Measurements from ENCODE around the gene AQP6.
A peak's percentile ranks its signal among the peaks of the same experiment; 100 is the strongest.

AQP6 gene

GRCh38 chr12:50022903-50023302, 50.2 kb downstream of the AQP6 start:
- no peak for DNase-seq (ENCODE audit: low read depth)
- H3K4me3 ChIP-seq (ENCODE audit: low read depth, low read length), result no peak overlapping the region
- TF ChIP-seq CTCF (IDR thresholded peaks at IDR 0.05; ENCODE audit: control insufficient read depth, extremely low read depth, insufficient read depth), result no peak

- no peak for TF ChIP-seq CTCF (IDR thresholded peaks at IDR 0.05; ENCODE audit: control insufficient read depth, extremely low read depth, insufficient read depth)
- H3K4me3 ChIP-seq (ENCODE audit: low read depth, low read length), result peak overlapping the region; percentile 66
- DNase-seq (ENCODE audit: low read depth), result no peak
Measured at GRCh38 chr12:50024227-50024626, 51.5 kb downstream of the AQP6 start.

- no peak for TF ChIP-seq CTCF (IDR thresholded peaks at IDR 0.05; ENCODE audit: control insufficient read depth, extremely low read depth, insufficient read depth)
- peak overlapping the region; percentile 66 for H3K4me3 ChIP-seq (ENCODE audit: low read depth, low read length)
- no peak for DNase-seq (ENCODE audit: low read depth)
Measured at GRCh38 chr12:50024805-50025186, 52.0 kb downstream of the AQP6 start.

GRCh38 chr12:50025187-50026059, 52.7 kb downstream of the AQP6 start, which contains the start of gene RACGAP1:
Gene RACGAP1 (minus strand): TSS chr12:50025494. CDS start chr12:50016715, 8,779 bp downstream.
- TF ChIP-seq CTCF (IDR thresholded peaks at IDR 0.05; ENCODE audit: control insufficient read depth, extremely low read depth, insufficient read depth), result no peak
- peak; percentile 96 for DNase-seq (ENCODE audit: low read depth)
- H3K4me3 ChIP-seq (ENCODE audit: low read depth, low read length), result peak within 1 kb of the TSS; percentile 66

GRCh38 chr12:50026691-50027090, 53.9 kb downstream of the AQP6 start:
- DNase-seq (ENCODE audit: low read depth), result no peak
- no peak overlapping the region for H3K4me3 ChIP-seq (ENCODE audit: low read depth, low read length)
- no peak for TF ChIP-seq CTCF (IDR thresholded peaks at IDR 0.05; ENCODE audit: control insufficient read depth, extremely low read depth, insufficient read depth)

All from LNCaP clone FGC (cell line).